Measurements from ENCODE around the gene MAP1A. TPM values are rescaled to one million over a fixed set of nuclear protein-coding genes. Genes with fewer than 3 reads are reported as not detected.
"Not testable (repeated sequence)": the region's sequence is repeated elsewhere in the genome, so short reads cannot be mapped to it uniquely, and the experiment has no call there.

Gene MAP1A
- polyA plus RNA-seq, 4 donors, result 8.0 to 14.7 (median 9.0) TPM

DNA sequence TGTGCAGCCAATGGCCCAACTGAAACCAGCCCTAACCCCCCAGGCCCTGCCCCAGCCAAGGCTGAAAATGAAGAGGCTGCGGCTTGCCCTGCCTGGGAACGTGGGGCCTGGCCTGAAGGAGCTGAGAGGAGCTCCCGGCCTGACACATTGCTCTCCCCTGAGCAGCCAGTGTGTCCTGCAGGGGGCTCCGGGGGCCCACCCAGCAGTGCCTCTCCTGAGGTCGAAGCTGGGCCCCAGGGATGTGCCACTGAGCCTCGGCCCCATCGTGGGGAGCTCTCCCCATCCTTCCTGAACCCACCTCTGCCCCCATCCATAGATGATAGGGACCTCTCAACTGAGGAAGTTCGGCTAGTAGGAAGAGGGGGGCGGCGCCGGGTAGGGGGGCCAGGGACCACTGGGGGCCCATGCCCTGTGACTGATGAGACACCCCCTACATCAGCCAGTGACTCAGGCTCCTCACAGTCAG lies 11.2 kb downstream of the MAP1A start:
- DNase-seq (ENCODE audit: low read depth in 4 of 4, low spot score in 3 of 4), result no peak

DNA sequence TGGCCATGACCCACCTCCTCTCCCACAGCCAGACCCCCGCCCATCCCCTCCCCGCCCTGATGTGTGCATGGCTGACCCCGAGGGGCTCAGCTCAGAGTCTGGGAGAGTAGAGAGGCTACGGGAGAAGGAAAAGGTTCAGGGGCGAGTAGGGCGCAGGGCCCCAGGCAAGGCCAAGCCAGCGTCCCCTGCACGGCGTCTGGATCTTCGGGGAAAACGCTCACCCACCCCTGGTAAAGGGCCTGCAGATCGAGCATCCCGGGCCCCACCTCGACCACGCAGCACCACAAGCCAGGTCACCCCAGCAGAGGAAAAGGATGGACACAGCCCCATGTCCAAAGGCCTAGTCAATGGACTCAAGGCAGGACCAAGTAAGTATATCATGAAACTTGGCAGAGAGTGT lies 11.7 kb downstream of the MAP1A start:
- DNase-seq (ENCODE audit: low read depth in 4 of 4, low spot score in 3 of 4), result no peak

DNA sequence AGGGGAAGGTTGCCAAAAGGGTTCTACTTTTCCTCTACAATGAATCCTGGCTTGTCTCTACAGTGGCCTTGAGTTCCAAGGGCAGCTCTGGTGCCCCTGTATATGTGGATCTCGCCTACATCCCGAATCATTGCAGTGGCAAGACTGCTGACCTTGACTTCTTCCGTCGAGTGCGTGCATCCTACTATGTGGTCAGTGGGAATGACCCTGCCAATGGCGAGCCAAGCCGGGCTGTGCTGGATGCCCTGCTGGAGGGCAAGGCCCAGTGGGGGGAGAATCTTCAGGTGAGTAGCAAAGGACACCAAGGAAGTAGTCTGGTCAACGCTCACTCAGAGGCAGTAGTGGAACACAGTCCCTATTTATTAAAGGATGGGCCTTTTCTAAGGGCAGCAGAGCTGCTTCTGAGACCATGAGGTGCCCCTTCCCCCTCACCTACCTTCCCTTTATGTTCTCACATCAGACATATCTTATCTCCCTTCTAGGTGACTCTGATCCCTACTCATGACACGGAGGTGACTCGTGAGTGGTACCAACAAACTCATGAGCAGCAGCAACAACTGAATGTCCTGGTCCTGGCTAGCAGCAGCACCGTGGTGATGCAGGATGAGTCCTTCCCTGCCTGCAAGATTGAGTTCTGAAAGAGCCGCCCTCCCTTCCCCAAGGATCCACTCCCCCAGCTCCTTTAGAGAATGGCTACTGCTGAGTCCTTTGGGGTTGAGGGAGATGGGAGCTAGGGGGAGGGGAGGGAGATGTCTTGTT lies 12.4 kb downstream of the MAP1A start:
- no peak for DNase-seq (ENCODE audit: low read depth in 4 of 4, low spot score in 3 of 4)

DNA sequence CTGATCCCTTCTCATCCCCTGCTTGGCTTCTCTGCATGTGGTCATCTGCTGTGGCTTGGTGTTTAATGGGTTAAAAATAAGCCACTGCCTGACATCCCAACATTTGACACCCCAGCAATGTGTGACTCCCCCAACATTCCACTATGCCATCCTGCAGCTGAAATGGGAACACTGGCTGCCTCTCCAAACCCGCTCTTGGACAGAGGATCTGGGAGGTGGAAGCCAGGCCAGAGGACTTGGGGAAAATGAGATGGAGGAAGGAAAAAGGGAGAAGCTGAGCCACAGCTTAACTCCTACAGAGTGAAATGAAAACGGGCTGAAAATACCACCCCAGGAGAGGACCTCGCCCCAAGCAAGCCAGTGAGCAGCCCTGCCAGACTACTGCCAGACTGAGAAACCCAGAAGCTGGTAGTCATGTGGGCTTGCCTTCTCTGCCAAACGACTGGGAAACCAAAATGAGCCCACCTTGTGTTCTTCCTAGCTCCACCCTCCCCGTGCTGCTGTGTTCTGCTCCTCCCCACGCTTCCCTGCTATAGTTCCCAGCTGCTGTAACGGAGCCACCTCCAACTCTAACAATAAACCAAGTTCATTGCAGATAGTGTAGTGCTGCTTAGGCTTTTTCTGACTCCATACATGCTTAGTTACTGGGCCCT lies 13.7 kb downstream of the MAP1A start:
- no peak for DNase-seq (ENCODE audit: low read depth in 4 of 4, low spot score in 3 of 4)

DNA sequence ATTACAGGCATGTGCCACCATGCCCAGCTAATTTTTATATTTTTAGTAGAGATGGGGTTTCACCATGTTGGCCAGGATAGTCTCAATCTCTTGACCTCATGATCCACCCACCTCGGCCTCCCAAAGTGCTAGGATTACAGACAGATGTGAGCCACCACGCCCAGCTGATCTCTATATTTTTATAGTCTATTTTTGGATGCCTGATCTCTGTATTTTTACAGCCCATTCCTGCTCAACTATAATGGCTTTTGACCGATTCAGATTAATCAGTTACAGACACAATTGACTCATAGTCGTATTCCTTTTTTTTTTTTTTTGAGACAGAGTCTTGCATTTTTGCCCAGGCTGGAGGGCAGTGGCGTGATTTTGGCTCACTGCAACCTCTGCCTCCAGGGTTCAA lies 15.4 kb downstream of the MAP1A start:
- DNase-seq (ENCODE audit: low read depth in 4 of 4, low spot score in 3 of 4), result not testable (repeated sequence)

DNA sequence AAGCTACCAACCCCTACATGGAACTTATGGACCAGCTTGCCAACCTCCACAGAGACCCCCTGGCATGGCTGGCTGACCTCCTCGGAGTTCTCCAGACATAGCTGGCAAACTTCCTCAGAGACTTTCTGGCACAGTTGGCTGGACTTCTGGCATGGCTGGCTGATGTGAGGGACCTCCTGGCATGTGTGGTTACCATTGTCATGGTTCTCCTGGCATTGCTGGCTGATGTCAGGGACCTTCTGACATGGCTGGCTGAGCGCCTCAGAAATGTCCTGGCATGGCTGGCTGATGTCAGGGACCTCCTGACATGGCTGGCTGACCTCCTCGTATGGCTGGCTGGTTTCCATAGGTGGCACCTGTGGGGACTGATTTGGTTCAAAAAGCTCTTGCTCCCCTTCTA lies 17.5 kb downstream of the MAP1A start:
- no peak for DNase-seq (ENCODE audit: low read depth in 4 of 4, low spot score in 3 of 4)

DNA sequence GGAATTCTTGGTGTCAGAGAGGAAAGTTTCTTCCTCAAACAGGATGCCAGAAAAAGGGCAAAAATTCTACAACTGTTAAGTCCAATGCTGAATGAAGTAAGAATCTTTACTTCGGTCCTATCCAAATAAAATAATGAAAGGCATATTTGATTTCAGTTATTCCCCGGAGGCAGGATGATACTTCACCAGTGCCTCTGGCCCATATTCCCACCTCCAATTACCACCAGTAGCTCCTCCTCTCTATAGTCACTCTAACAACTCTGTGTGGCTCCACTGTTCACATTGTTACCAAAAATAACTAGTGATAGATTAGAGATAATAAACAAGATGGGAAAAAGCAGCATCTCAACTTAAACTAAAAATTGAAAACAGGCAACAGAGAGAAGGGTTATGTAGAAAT lies 20.7 kb downstream of the MAP1A start:
- DNase-seq (ENCODE audit: low read depth in 4 of 4, low spot score in 3 of 4), result no peak

DNA sequence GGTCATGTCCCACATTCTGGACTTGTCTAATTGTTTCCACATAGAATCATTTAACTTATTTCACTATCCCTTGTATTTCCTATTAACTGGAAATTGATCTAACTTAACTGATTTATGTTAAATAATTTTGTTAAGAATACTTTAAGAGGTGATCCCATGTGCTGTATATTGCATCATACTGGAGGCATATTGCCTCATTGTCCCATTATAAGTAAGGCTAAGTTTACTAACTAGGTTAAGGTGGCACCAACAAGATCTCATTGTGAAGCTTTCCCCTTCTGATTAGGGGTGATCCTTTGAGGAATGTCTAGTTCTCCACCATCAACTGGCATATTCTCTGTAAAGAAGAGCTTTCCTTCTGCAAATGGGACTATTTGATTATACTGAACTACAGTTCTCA lies 24.4 kb downstream of the MAP1A start:
- DNase-seq (ENCODE audit: low read depth in 4 of 4, low spot score in 3 of 4), result no peak

DNA sequence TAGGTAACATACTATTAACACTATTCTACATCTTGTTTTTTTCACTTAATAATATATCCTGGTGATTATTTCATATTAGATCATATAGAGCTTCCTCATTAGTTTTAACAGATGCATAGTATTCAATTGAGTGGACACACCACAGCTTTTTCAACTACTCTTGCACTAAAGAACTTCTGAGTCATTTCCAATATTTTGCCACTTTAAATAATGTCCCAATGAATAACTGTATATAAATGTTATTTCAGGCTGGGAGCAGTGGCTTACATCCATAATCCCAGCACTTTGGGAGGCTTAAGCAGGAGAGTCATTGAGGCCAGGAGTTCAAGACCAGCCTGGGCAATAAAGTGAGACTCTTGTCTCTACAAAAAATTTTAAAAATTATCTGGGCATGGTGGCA lies 26.9 kb downstream of the MAP1A start:
- no peak for DNase-seq (ENCODE audit: low read depth in 4 of 4, low spot score in 3 of 4)

DNA sequence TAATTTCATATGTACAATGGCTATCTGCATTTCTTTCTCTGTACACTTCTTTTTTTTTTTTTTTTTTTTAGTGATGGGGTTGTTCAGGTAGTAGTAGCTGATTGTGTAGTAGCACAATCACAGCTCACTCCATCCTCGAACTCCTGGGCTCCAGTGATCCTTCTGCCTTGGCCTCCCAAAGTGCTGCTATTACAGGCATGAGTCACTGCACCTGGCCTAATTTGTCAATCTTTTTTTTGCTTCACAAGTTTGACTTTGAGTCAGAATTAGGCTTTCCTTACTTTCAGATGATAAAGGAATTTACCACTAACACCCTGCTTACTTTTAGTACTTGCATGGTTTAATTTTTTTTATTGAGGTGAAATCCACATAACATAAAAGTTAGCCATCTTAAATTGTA lies 28.0 kb downstream of the MAP1A start:
- no peak for DNase-seq (ENCODE audit: low read depth in 4 of 4, low spot score in 3 of 4)

DNA sequence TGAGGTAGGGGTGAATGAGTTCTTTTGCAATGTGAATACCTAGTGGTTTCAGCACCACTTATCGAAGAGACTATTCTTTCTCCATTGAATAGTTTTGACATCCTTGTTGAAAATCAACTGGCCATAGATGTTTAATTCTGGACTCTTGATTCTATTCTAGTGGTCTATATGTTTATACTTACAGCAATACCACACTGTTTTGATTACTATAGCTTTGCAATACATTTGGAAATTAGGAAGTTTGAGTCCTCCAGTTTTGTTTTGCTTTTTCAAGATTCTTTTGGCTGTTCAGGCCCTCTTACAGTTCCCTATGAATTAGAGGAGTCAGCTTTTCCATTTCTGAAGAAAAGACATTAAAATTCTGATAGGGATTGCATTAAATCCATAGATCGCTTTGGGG lies 30.1 kb downstream of the MAP1A start:
- DNase-seq (ENCODE audit: low read depth in 4 of 4, low spot score in 3 of 4), result no peak

DNA sequence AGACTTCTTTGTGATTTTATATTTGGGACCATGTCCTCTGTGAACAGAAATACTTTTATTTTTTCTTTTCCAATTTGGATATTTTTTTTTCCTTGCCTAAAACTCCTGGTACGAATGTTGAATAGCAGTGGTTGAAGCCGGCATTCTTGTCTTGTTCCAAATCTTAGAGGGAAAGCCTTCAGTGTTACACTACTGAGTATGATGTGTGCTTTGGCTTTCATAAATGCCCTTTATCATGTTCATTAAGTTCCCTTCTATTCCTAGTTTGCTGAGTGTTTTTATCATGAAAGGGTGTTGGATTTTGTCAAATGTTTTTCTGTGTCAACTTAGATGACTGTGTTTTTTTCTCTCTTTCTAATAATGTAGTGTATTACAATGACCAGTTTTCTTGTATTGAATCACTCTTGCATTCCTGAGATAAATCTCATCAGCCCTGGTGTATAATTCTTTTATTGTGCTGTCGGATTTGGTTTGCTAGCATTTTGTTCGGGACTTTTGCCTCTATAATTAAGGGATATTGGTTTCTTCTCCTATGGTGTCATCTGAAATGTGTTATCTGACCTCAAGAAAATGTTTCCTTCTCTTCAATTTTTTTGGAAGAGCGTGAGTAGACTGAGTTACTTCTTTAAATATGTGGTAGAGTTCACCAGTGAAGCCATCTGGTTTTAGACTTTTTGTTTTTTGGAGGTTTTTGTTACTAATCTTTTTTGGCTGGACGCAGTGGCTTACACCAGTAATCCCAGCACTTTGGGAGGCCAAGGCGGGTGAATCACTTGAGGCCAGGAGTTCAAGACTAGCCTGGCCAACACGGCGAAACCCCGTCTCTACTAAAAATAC lies 33.3 kb downstream of the MAP1A start:
- no peak for DNase-seq (ENCODE audit: low read depth in 4 of 4, low spot score in 3 of 4)

DNA sequence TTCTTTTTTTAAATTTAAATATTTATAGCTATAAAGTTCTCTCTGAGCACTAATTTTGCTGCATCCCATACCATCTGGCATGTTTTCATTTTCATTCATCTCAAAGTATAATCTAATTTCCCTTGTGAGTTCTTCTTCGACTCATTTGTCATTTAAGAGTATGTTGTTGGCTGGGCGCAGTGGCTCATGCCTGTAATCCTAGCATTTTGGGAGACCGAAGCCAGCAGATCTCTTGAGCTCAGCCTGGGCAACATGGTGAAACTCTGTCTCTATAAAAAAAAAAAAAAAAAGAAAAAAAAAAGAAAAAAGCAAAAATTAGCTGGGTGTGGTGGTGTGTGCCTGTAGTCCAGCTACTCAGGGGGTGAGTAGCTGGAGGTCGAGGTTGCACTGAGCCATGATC lies 34.8 kb downstream of the MAP1A start:
- DNase-seq (ENCODE audit: low read depth in 4 of 4, low spot score in 3 of 4), result no peak

DNA sequence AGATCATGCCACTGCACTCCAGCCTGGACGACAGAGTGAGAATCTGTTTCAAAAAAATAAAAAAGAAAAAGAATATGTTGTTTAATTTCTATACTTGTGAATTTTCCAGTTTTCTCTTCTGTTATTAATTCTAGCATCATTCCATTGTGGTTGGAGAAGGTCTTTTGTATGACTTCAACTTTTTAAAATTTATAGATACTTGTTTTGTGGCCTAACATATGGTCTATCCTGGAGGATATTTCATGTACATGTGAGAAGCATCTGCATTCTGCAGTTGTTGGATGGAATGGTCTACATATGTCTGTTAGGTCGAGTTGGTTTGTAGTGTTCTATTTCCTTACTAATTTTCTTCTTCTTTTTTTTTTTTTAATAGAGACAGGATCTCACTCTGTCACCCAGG lies 35.6 kb downstream of the MAP1A start:
- no peak for DNase-seq (ENCODE audit: low read depth in 4 of 4, low spot score in 3 of 4)

DNA sequence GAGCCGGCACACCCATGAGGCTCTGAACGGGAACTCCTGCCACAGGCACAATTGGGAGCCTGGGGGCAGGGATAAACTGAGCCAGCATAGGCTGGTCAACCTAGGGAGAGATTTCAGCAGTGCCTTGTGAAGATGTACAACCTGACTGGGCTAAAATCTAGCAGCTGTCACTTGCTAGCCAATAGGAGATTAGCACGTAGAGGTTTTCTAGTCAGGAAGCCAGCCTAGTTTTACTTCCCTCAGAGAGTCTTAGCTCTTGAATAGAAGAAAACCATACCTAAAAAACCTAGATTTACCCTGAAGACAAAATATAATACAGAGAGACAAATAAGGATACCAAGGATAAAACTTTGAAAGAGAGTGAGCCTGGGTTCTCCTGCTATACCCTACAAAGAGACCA lies 45.3 kb downstream of the MAP1A start:
- DNase-seq (ENCODE audit: low read depth in 4 of 4, low spot score in 3 of 4), result not testable (repeated sequence)

DNA sequence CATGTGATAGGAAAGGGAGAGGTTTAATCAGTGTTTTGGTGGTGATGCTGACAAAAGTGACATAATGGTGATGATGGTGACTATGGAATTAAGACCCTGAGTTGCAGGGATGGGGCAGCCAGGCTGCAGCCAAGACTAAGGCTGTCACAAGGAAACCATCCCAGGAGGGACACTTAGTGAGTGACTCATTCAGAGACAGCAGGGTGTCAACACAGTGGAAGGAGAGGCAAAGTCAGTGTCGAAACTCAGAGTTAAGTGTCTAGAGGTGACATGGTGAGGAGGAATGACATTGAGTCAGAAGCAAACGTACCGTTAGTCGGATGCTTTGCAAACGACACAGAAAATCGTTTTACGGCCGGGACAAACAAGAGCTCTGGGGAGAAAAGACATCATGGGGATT lies 46.4 kb downstream of the MAP1A start:
- DNase-seq (ENCODE audit: low read depth in 4 of 4, low spot score in 3 of 4), result not testable (repeated sequence)

DNA sequence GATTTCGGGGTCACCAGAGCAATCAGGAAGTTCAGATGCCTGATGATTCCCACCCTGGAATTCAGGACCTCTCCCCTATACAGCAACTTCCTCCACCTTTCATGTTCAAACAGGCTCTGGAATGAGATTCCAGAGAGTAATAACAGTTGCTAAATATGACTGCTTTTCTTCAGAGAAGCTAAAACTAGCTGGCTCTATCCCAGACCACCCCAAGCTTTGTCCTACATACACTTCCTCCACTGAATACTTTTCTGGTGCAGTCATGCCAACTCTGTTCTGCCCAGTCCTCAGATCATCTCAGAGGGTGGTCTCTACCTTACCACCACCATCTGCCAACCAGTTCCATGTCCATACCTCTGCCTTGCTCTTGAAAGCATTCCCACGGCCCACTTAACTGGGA lies 49.2 kb downstream of the MAP1A start:
- not testable (repeated sequence) for DNase-seq (ENCODE audit: low read depth in 4 of 4, low spot score in 3 of 4)

DNA sequence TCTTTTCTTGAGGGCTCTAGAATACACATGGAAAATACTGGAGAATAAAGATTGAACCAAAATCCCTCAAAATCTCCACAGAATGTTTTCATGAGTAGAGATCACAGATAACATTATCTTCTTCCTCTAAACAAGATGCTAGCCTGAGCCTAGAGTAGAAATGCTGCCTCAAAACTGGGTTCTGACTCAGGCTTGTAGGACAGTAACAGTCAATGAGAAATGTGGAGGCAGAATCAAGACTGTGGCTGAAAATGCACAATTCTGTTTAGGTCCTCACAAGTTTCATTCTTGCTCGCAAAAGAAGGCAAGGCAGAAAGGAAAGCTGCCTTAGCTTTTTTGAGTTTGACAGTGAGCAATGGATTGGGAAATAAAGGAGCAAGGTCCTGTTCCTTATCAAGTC lies 57.2 kb downstream of the MAP1A start:
- not testable (repeated sequence) for DNase-seq (ENCODE audit: low read depth in 4 of 4, low spot score in 3 of 4)

Measured in left renal pelvis (tissue), 4 donors.